ES-I3 (cell line): Measurements from ENCODE around the gene ANKRD11.
A peak's percentile ranks its signal among the peaks of the same experiment; 100 is the strongest.
"Not testable (repeated sequence)": the region's sequence is repeated elsewhere in the genome, so short reads cannot be mapped to it uniquely, and the experiment has no call there.

Experiments
- H3K36me3 ChIP-seq: 2 replicates; pipeline ENCODE4 v1.6.1; 2013; ENCODE audit warnings: mild to moderate bottlenecking, low read length, control low read depth, moderate library complexity; ENCODE audit not compliant: insufficient read depth
- H3K4me1 ChIP-seq: 2 replicates; pipeline ENCODE4 v1.6.1; 2013; ENCODE audit warnings: mild to moderate bottlenecking, control low read depth, low read length; ENCODE audit not compliant: insufficient read depth
- H3K9ac ChIP-seq: 2 replicates; pipeline ENCODE4 v1.6.1; 2013; ENCODE audit warnings: low read depth, mild to moderate bottlenecking, low read length, moderate library complexity
- H3K9me3 ChIP-seq: 2 replicates; pipeline ENCODE4 v1.6.1; 2013; ENCODE audit warnings: mild to moderate bottlenecking, low read length, moderate library complexity; ENCODE audit not compliant: control insufficient read depth, insufficient read depth

Gene ANKRD11

GRCh38 chr16:89264800-89265550, 225.4 kb downstream of the ANKRD11 start:
- peaks cover 2% of the 10 kb centered on the region; the same call in 1 of the 2 replicates for H3K36me3 ChIP-seq
- no peaks in the 10 kb centered on the region for H3K4me1 ChIP-seq
- no peak overlapping the region for H3K9ac ChIP-seq
- no peaks in the 10 kb centered on the region for H3K9me3 ChIP-seq

GRCh38 chr16:89261691-89262563, 228.4 kb downstream of the ANKRD11 start:
- no peak overlapping the region for H3K9ac ChIP-seq
- no peaks in the 10 kb centered on the region for H3K9me3 ChIP-seq
- peaks cover 4% of the 10 kb centered on the region; the same call in 1 of the 2 replicates for H3K4me1 ChIP-seq
- H3K36me3 ChIP-seq = no peaks in the 10 kb centered on the region

- H3K9me3 ChIP-seq, H3K9ac ChIP-seq, H3K4me1 ChIP-seq, H3K36me3 ChIP-seq: not testable (repeated sequence)
These were observed 230.5 kb downstream of the ANKRD11 start for GRCh38 chr16:89259901-89260300.

DNA sequence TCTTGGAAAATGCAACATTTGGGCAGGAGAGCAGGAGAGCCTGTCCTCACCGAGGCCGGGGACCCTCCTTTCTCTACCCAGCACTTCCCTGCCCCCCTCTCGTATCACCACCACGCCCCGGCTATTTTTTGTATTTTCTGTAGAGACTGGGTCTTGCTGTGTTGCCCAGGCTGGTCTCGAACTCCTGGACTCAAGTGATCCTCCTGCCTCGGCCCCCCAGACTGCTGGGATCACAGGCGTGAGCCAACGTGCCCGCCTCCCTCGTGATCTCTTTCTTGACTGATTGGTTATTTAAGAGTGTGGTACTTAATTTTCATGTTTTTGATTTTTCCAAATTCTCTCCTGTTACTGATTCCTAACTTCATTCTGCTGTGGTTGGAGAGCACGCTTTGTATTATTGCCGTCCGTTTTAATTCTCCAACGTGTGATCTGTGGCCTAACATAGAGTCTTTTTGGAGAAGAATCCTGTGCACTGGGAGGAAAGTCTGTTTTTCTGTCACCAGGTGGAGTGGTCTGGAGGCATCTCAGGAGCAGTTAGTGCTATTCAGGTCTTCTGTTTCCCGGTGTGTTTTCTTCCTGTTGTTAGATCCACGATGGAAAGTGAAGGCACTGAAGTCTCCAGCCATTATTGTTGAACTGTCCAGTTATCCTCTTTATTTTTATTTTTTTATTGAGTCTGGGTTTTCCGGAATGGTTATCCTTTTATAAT, 232.4 kb downstream of the ANKRD11 start:
- Histone ChIP-seq H3K9me3 (no peaks in the 10 kb centered on the region), H3K4me1 (peaks cover 4% of the 10 kb centered on the region; the same call in 1 of the 2 replicates), H3K9ac (peak overlapping the region; percentile 70), H3K36me3 (no peaks in the 10 kb centered on the region)

DNA sequence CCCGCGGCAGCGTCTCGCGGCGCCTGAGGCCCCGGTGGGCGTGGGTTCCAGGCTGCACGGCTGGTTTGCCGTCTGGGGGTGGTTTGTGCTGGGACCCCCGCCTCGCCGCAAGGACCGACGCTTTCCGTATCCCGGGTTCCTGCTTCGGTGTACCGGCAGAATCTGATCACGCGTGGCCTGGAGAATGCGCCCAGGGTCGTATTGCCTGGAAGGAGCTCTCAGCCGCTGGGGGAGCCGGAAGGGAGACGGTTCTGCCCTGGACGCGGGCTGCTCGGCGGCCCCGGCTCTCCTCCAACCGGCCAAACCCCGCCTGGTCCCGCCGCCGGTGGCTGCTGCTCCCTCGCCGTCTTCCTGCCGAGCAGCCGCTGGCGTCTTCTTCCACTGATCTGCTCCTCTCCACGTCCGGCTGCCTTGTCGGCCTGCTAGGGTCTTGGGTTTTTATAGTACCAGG, 233.1 kb downstream of the ANKRD11 start:
- Histone ChIP-seq H3K9ac (peak overlapping the region; percentile 70), H3K4me1 (peaks cover 4% of the 10 kb centered on the region; the same call in 1 of the 2 replicates), H3K9me3 (no peaks in the 10 kb centered on the region), H3K36me3 (no peaks in the 10 kb centered on the region)

DNA sequence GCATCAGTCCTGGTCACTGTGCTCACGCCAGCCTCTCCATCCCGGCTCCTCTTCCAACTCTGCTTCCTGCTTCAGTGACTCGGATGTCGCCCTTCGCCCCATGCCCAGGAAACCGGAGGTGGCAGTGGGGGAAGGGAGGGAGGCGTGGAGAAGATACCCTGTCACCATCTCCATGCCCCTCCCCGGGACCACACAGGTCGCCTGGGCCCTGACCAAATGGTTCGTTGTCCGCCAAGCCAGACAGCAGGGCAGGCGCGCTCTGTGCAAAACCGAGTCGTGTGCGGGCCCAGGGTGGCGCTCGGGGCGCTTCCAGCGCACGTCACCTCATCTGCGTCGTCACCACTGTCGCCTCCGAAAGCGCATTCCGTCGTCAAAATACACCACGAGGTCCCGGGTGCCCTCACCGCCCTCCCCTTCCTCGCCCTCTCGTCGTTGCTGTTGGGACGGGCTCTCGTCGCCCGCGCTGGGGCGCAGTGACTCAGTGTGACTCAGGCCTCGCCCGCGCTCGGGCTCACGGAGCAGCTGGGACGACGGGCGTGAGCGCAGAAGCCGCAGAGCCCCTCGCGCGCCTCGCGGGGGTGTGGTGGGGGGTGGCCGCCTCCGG, 233.6 kb downstream of the ANKRD11 start:
- H3K36me3 ChIP-seq = no peaks in the 10 kb centered on the region

DNA sequence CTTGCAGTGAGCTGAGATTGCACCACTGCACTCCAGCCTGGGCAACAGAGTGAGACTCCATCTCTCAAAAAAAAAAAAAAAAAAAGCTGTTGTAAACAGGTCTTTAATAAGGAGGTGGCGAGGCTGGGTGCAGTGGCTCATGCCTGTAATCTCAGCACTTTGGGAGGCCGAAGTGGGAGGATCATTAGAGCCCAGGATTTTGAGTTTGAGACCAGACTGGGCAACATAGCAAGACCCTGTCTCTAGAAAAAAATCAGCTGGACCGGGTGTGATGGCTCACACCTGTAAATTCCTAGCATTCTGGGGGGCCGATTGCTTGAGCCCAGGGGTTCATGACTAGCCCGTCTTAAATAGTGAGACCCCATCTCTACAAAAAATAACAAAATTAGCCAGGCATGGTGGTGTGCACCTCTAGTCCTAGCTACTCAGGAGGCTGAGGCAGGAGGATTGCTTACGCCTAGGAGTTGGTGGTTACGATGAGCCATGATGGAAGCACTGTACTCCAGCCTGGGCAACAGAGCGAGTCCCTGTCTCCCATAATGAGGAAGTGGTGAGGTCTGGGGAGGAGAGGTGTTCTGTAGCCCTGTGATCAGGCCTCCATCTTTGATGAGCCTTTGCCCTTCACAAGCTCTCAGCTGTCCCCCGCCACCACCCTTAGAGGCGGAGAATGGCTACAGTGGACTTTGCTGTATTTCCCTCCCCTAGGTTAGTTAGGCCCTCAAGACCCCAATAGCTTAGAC, 236.6 kb downstream of the ANKRD11 start:
- no peak overlapping the region for H3K9ac ChIP-seq
- no peaks in the 10 kb centered on the region for H3K36me3 ChIP-seq
- peaks cover 4% of the 10 kb centered on the region; the same call in 1 of the 2 replicates for H3K4me1 ChIP-seq
- peaks cover 8% of the 10 kb centered on the region; the same call in 1 of the 2 replicates for H3K9me3 ChIP-seq

More for the DNA sequence above, 233.6 kb downstream of the ANKRD11 start:
- no peaks in the 10 kb centered on the region for H3K9me3 ChIP-seq
- peaks cover 4% of the 10 kb centered on the region; the same call in 1 of the 2 replicates for H3K4me1 ChIP-seq
- H3K9ac ChIP-seq = peak overlapping the region; percentile 70

- H3K4me1 ChIP-seq = no peaks in the 10 kb centered on the region
- H3K9ac ChIP-seq = peak overlapping the region; percentile 53; the same call in 1 of the 2 replicates
- H3K36me3 ChIP-seq = no peaks in the 10 kb centered on the region
- peaks cover 8% of the 10 kb centered on the region; the same call in 1 of the 2 replicates for H3K9me3 ChIP-seq
These were observed 242.0 kb downstream of the ANKRD11 start for GRCh38 chr16:89248196-89248982.

- H3K4me1 ChIP-seq, H3K9me3 ChIP-seq, H3K36me3 ChIP-seq: not testable (repeated sequence)
- H3K9ac ChIP-seq = peak overlapping the region; percentile 53; the same call in 1 of the 2 replicates
These were observed 242.7 kb downstream of the ANKRD11 start for GRCh38 chr16:89247734-89248075.

- Histone ChIP-seq H3K9ac (peak overlapping the region; percentile 63), H3K4me1 (no peaks in the 10 kb centered on the region), H3K9me3 (peaks cover 8% of the 10 kb centered on the region; the same call in 1 of the 2 replicates), H3K36me3 (no peaks in the 10 kb centered on the region)
These were observed 243.2 kb downstream of the ANKRD11 start for GRCh38 chr16:89246903-89247733.

DNA sequence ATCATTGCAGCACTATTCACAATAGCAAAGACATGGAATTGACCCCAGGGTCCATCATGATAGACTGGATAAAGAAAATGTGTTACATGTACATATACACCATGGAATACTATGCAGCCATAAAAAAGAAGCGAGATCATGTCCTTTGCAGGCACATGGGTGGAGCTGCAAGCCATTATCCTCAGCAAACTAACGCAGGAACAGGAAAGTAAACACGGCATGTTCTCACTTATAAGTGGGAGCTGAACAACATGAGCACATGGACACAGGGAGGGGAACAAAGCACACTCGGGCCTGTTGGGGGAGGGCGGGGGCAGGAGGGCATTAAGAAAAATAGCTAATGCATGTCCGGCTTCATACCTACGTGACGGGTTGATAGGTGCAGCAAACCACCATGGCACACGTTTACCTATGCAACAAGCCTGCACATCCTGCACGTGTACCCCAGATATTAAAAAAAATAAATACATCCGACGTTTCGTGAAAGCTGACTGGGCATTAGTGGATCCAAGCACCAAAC, 243.9 kb downstream of the ANKRD11 start:
- no peaks in the 10 kb centered on the region for H3K36me3 ChIP-seq
- H3K9me3 ChIP-seq = peaks cover 8% of the 10 kb centered on the region; the same call in 1 of the 2 replicates
- H3K9ac ChIP-seq = peak overlapping the region; percentile 63
- H3K4me1 ChIP-seq = no peaks in the 10 kb centered on the region

GRCh38 chr16:89244754-89245153, 245.6 kb downstream of the ANKRD11 start:
- Histone ChIP-seq H3K4me1 (no peaks in the 10 kb centered on the region), H3K9me3 (no peaks in the 10 kb centered on the region; the same call in 1 of the 2 replicates), H3K36me3 (no peaks in the 10 kb centered on the region), H3K9ac (no peak overlapping the region)
